Loucy (cell line): Measurements from ENCODE around the gene ANKLE2.

ENCODE experiments used
- EZH2phosphoT487 ChIP-seq: fragments of 200-600 bp; IDR thresholded peaks from 2 replicates; pipeline ENCODE4 v1.6.1; 2018; ENCODE audit warnings: antibody characterized with exemption, mild to moderate bottlenecking, moderate library complexity, borderline replicate concordance
- TF ChIP-seq, protein P1 (sequence below): fragments of 200-600 bp; sonication (generic); conservative IDR thresholded peaks from 2 replicates; pipeline ENCODE4 v1.5.1; 2014; ENCODE audit warnings: mild to moderate bottlenecking, antibody characterized with exemption, low read length

DNA sequence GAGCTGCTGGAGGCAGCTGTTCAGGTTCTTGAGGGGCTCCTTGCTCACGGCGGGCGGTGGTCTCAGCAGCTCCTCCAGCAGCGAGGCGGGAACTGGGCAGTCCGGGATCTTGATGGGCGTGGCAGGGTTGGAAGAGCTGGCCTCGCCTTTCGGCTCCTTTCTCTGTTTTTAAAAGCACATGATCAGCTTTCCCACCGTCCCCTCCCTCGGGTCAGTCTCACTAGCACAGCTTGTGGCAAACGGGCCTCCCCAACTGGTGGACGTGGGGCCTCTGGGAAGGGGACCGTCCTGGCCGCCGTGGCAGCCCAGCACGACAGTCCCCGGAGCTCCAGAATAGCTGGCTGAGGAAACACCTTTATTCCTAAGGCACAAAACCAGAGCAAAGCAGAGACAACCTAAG is 12.5 kb upstream of the ANKLE2 start:
- TF ChIP-seq, protein P1, sequence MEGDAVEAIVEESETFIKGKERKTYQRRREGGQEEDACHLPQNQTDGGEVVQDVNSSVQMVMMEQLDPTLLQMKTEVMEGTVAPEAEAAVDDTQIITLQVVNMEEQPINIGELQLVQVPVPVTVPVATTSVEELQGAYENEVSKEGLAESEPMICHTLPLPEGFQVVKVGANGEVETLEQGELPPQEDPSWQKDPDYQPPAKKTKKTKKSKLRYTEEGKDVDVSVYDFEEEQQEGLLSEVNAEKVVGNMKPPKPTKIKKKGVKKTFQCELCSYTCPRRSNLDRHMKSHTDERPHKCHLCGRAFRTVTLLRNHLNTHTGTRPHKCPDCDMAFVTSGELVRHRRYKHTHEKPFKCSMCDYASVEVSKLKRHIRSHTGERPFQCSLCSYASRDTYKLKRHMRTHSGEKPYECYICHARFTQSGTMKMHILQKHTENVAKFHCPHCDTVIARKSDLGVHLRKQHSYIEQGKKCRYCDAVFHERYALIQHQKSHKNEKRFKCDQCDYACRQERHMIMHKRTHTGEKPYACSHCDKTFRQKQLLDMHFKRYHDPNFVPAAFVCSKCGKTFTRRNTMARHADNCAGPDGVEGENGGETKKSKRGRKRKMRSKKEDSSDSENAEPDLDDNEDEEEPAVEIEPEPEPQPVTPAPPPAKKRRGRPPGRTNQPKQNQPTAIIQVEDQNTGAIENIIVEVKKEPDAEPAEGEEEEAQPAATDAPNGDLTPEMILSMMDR, result no peak
- no peak for TF ChIP-seq EZH2phosphoT487
